ENCODE measurements around the gene KIF1A.
"Not testable (repeated sequence)": the region's sequence is repeated elsewhere in the genome, so short reads cannot be mapped to it uniquely, and the experiment has no call there.

KIF1A gene

DNA sequence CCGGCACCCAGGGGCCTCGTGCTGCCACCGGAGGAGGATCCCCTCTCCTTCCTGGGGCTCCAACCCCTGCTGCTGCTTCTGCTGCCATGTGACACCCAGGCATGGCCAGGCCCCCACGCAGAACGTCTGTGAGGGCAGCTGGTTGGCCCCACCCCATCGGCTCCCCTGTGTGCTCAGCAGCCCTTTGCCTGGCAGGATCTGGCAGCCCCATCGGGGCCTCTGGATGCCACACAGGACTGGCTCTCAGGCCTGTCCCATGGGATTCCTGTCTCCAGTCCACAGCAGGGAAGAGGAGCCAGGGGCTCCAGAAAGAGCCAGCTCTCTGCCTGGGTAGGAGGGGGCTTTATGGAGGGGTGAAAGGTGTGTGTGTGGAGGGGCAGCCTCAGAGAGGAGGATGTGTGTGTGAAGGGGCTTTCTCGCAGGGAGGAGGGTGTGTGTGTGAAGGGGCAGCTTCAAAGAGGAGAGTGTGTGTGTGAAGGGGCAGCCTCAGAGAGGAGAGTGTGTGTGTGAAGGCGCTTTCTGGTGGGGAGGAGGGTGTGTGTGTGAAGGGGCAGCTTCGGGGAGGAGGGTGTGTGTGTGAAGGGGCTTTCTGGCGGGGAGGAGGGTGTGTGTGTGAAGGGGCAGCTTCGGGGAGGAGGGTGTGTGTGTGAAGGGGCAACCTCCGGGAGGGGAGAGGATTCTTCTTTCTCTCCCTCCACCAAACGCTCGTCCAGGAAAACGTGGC, 145.4 kb downstream of the KIF1A start:
- not testable (repeated sequence) for DNase-seq (ENCODE audit: extremely low read depth, low read depth)

DNA sequence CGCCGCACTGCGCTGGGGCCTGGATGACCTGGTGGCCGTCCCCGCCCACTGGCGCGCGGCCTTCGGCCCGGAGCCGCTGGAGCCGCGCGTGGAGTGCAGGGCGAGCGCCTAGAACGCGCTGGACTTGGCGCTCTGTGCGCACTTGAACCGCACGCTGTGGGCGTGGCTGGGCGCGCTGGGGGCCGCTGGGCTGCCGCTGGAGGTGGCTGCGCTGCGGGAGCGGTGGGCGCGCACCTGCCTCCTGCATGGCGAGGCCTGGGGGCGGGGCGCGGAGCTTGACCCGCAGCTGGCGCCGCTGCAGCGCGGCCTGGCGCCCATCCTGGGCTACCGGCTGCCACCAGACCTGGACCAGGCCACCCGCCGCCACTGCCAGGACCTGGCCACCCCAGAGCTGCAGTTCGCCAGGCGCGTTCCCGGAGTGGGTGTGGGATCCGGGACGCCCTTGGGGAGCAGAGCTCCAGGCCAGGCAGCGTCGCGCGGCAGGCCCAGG, 147.3 kb downstream of the KIF1A start:
- no peak for DNase-seq (ENCODE audit: extremely low read depth, low read depth)
- TF ChIP-seq, protein P1, sequence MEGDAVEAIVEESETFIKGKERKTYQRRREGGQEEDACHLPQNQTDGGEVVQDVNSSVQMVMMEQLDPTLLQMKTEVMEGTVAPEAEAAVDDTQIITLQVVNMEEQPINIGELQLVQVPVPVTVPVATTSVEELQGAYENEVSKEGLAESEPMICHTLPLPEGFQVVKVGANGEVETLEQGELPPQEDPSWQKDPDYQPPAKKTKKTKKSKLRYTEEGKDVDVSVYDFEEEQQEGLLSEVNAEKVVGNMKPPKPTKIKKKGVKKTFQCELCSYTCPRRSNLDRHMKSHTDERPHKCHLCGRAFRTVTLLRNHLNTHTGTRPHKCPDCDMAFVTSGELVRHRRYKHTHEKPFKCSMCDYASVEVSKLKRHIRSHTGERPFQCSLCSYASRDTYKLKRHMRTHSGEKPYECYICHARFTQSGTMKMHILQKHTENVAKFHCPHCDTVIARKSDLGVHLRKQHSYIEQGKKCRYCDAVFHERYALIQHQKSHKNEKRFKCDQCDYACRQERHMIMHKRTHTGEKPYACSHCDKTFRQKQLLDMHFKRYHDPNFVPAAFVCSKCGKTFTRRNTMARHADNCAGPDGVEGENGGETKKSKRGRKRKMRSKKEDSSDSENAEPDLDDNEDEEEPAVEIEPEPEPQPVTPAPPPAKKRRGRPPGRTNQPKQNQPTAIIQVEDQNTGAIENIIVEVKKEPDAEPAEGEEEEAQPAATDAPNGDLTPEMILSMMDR (IDR thresholded peaks at IDR 0.05; ENCODE audit: low read depth, low read length) = no peak

DNA sequence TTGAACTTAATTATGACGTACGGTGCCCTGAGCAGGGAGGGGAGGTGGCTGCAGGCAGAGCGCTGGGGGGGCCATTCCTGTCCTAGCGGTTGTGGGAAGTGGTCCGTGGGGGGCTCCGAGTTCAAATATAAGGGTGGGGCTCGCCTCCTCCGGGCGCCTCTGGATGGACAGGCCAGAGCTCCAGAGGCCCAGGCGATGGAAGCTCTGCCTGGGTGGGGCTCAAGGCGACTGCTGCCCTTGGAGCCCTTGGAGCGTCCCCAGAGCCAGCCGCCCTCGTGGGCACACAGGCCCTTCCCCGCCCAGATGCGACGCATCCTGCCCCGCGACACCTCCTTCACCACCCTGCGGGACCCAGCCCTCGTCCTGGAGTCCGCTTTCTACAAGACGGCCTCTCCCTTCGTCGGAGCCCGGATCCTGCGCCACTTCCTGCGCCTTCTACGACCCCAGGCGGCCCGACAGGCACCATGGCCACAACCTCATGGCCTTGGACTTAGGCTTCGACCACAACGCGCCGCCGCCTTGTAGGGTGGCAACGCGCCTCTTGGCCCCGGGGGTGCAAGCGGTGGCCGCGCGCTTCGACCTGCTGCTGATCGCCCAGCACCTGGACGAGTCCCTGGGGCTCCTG, 147.8 kb downstream of the KIF1A start:
- no peak for DNase-seq (ENCODE audit: extremely low read depth, low read depth)
- TF ChIP-seq, protein P1 (IDR thresholded peaks at IDR 0.05; ENCODE audit: low read depth, low read length) = no peak

DNA sequence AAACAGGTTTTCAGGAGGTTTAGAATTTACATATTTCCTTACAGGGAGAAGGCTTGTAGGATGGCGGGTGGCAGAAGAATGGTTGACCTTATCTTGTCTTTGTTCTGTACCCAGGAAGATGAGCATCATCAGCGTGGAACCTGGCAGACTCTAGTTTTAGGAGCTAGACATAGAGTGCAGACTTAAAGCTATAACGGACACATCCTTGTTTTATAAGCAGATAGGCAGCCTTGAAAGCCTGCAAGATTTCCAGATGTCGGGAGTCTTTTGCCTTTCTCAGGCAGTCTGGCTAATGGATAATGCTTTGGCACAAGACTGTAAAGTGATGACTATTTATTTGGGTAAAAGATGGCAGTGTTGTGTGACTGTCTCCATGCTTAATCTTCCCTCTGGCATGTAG, 149.1 kb downstream of the KIF1A start:
- TF ChIP-seq, protein P1 (IDR thresholded peaks at IDR 0.05; ENCODE audit: low read depth, low read length) = no peak
- DNase-seq (ENCODE audit: extremely low read depth, low read depth) = no peak

DNA sequence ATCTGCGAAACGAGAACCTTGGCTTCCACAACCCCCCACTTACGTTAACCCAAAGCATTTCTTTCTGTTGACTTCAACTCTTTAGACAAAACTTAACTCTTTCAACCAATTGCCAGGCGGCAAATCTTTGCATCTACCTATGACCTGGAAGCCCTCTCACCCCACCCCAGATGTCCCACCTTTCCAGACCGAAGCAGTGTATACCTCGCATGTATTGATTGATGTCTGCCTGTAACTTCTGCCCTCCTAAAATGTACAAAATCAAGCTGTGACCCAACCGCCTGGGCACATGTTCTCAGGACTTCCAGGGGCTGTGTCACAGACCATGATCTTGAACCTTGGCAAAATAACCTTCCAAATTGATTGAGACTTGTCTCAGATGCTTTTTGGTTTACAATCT, 149.6 kb downstream of the KIF1A start:
- TF ChIP-seq, protein P1 (IDR thresholded peaks at IDR 0.05; ENCODE audit: low read depth, low read length) = no peak

DNA sequence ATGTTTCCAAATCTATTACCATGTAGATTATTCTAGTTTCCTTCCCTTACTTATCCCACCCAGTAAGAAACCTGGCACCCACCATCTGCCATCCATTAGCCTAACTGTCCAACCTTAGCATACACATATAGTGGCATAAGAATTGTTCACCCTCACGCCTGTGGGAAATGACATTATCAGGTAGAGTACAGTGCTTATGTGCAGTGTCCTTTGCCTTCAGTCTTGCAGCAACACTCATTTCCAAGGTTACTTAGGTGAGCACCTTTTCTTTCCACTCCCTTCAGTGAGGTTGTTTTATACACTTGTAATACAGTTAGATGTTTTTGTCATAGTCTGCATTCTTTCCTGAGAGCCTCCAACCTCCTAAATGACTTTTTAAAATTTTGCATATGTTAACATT, 155.4 kb downstream of the KIF1A start:
- TF ChIP-seq, protein P1 (IDR thresholded peaks at IDR 0.05; ENCODE audit: low read depth, low read length) = no peak
- DNase-seq (ENCODE audit: extremely low read depth, low read depth) = no peak

More for the DNA sequence above, 149.6 kb downstream of the KIF1A start:
- no peak for DNase-seq (ENCODE audit: extremely low read depth, low read depth)
